Suppressor macrophage treated with lipopolysaccharide for 1 hour (primary cell): ENCODE results near the gene PM20D2.
"Not testable (repeated sequence)": the region's sequence is repeated elsewhere in the genome, so short reads cannot be mapped to it uniquely, and the experiment has no call there.

Experiments used
- DNase-seq, 3 donors: peaks; one replicate each; pipeline ENCODE4 v3.0.0-alpha.2; 2020 to 2022

PM20D2 gene

GRCh38 chr6:89145956-89146717, at the start of gene PM20D2:
TSS of gene PM20D2 (plus strand) at chr6:89146055. CDS start at chr6:89146145, 90 bp downstream.
- DNase-seq: peak; percentile 46 to 70 (median 59)

- DNase-seq: no peak
Measured at GRCh38 chr6:89098461-89098860, 47.4 kb upstream of the PM20D2 start.

GRCh38 chr6:89100114-89100513, 45.7 kb upstream of the PM20D2 start:
- no peak for DNase-seq

GRCh38 chr6:89110284-89110683, 35.6 kb upstream of the PM20D2 start:
- DNase-seq: peak; percentile 36 to 67 (median 53)

- DNase-seq: no peak
Measured at GRCh38 chr6:89111933-89112332, 33.9 kb upstream of the PM20D2 start.

GRCh38 chr6:89116702-89117101, 29.2 kb upstream of the PM20D2 start:
- DNase-seq: no peak

GRCh38 chr6:89117211-89118108, 28.4 kb upstream of the PM20D2 start, which contains the start of gene SRSF12:
TSS of gene SRSF12 (minus strand) at chr6:89118071. CDS start at chr6:89117887, 184 bp downstream.
- DNase-seq: peak; percentile 57 to 87 (median 72)

GRCh38 chr6:89118931-89119330, 26.9 kb upstream of the PM20D2 start:
- DNase-seq: no peak

- no peak for DNase-seq
Measured at GRCh38 chr6:89120371-89120770, 25.5 kb upstream of the PM20D2 start.

GRCh38 chr6:89121934-89122333, 23.9 kb upstream of the PM20D2 start:
- no peak for DNase-seq

- peak; percentile 26 to 44 (median 43) for DNase-seq
Measured at GRCh38 chr6:89122625-89123024, 23.2 kb upstream of the PM20D2 start.

- not testable (repeated sequence) for DNase-seq
Measured at GRCh38 chr6:89128256-89128671, 17.6 kb upstream of the PM20D2 start.

GRCh38 chr6:89131599-89131998, 14.3 kb upstream of the PM20D2 start:
- no peak for DNase-seq

- DNase-seq: peak; percentile 38 to 55 (median 53)
Measured at GRCh38 chr6:89132057-89132456, 13.8 kb upstream of the PM20D2 start.

- DNase-seq: no peak
Measured at GRCh38 chr6:89133981-89134380, 11.9 kb upstream of the PM20D2 start.

- no peak for DNase-seq
Measured at GRCh38 chr6:89134723-89135122, 11.1 kb upstream of the PM20D2 start.

- no peak for DNase-seq
Measured at GRCh38 chr6:89138173-89138572, 7.7 kb upstream of the PM20D2 start.

GRCh38 chr6:89139509-89140346, 6.1 kb upstream of the PM20D2 start:
- DNase-seq: no peak

- no peak for DNase-seq
Measured at GRCh38 chr6:89140347-89141156, 5.3 kb upstream of the PM20D2 start.

GRCh38 chr6:89144354-89144906, 1.4 kb upstream of the PM20D2 start:
- DNase-seq: no peak
